ENCODE data around the gene ITPK1. TPM values are rescaled to one million over a fixed set of nuclear protein-coding genes. Genes with fewer than 3 reads are reported as not detected.

Gene ITPK1
- total and polyA plus RNA-seq, 12 donors = 47.1 to 152 (median 92.7) TPM

GRCh38 chr14:93012951-93013719, 102.6 kb downstream of the ITPK1 start:
- ATAC-seq (peak in 2 of 8 donors; percentile 15 to 28), DNase-seq (no peak)
- Histone ChIP-seq H3K36me3 (peaks cover 0 to 24% (median 0%) of the 10 kb centered on the region in 9 donors), H3K4me3 (no peak overlapping the region), H3K27ac (peak overlapping the region in 6 of 10 donors; percentile 2 to 58 (median 31)), H3K27me3 (no peaks in the 10 kb centered on the region), H3K9me3 (no peaks in the 10 kb centered on the region), H3K4me1 (peaks cover 48 to 100% (median 95%) of the 10 kb centered on the region in 9 donors)
- intact Hi-C loops (cut with DNase I) = loop anchor here in 1 of 10 donors (10.0 kb wide), 1 partner anchor 102 kb away; the partner anchor contains the start of gene ITPK1
- TF ChIP-seq, protein P1, sequence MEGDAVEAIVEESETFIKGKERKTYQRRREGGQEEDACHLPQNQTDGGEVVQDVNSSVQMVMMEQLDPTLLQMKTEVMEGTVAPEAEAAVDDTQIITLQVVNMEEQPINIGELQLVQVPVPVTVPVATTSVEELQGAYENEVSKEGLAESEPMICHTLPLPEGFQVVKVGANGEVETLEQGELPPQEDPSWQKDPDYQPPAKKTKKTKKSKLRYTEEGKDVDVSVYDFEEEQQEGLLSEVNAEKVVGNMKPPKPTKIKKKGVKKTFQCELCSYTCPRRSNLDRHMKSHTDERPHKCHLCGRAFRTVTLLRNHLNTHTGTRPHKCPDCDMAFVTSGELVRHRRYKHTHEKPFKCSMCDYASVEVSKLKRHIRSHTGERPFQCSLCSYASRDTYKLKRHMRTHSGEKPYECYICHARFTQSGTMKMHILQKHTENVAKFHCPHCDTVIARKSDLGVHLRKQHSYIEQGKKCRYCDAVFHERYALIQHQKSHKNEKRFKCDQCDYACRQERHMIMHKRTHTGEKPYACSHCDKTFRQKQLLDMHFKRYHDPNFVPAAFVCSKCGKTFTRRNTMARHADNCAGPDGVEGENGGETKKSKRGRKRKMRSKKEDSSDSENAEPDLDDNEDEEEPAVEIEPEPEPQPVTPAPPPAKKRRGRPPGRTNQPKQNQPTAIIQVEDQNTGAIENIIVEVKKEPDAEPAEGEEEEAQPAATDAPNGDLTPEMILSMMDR (IDR thresholded peaks at IDR 0.05) = no peak
- WGBS, 2 donors = 69 to 80% methylated on average over 10 of the region's 10 CpGs

DNA sequence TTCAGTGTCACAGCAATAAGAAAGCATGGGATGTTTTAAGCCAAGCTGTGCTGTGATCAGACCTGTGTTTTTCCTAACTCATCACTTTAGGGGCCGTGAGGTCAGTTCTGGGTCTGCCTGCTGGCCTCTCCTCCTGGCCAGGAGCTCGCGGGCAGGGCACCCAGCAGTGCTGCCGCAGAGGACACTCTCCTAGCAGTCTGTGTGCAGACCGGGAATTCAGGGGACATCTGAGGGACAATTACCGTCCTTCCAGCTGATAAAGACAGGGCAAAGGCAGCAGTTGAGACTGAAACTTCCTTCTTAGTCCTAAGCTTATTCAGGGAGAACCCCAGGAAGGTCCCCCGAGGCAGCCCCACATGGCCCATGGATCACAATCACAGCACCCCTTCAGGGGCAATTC, 103.2 kb downstream of the ITPK1 start:
- TF ChIP-seq, protein P1 (IDR thresholded peaks at IDR 0.05) = no peak
- H3K9me3 ChIP-seq = no peaks in the 10 kb centered on the region
- peak overlapping the region in 4 of 10 donors; percentile 2 to 54 (median 28) for H3K27ac ChIP-seq
- peaks cover 0 to 24% (median 0%) of the 10 kb centered on the region in 9 donors for H3K36me3 ChIP-seq
- H3K4me1 ChIP-seq = peaks cover 52 to 100% (median 95%) of the 10 kb centered on the region in 9 donors
- intact Hi-C loops (cut with DNase I) = loop anchor here in 1 of 10 donors (10.0 kb wide), 1 partner anchor 102 kb away; the partner anchor contains the start of gene ITPK1
- H3K27me3 ChIP-seq = no peaks in the 10 kb centered on the region
- 72 to 87% methylated on average over 7 of the region's 7 CpGs for WGBS, 2 donors
- no peak for DNase-seq
- H3K4me3 ChIP-seq = no peak overlapping the region
- no peak for ATAC-seq

GRCh38 chr14:93011650-93012325, 103.9 kb downstream of the ITPK1 start:
- Histone ChIP-seq H3K9me3 (no peaks in the 10 kb centered on the region), H3K4me1 (peaks cover 53 to 100% (median 95%) of the 10 kb centered on the region in 9 donors), H3K27me3 (no peaks in the 10 kb centered on the region), H3K27ac (no peak overlapping the region), H3K4me3 (no peak overlapping the region), H3K36me3 (peaks cover 0 to 24% (median 0%) of the 10 kb centered on the region in 9 donors)
- DNase-seq = no peak
- ATAC-seq = no peak
- TF ChIP-seq, protein P1 (IDR thresholded peaks at IDR 0.05) = no peak
- WGBS, 2 donors = 82 to 83% methylated on average over 22 of the region's 22 CpGs
- intact Hi-C loops (cut with DNase I) = loop anchor here in 1 of 10 donors (10.0 kb wide), 1 partner anchor 103 kb away; the partner anchor contains the start of gene ITPK1

GRCh38 chr14:93011141-93011529, 104.6 kb downstream of the ITPK1 start:
- H3K27me3 ChIP-seq = no peaks in the 10 kb centered on the region
- no peak overlapping the region for H3K4me3 ChIP-seq
- H3K4me1 ChIP-seq = peaks cover 52 to 100% (median 97%) of the 10 kb centered on the region in 9 donors
- WGBS, 2 donors = 77 to 81% methylated on average over 10 of the region's 10 CpGs
- DNase-seq (no peak), ATAC-seq (no peak)
- H3K36me3 ChIP-seq = peaks cover 0 to 21% (median 0%) of the 10 kb centered on the region in 9 donors
- intact Hi-C loops (cut with DNase I) = loop anchor here in 1 of 10 donors (10.0 kb wide), 1 partner anchor 104 kb away; the partner anchor contains the start of gene ITPK1
- H3K27ac ChIP-seq = peak overlapping the region in 1 of 10 donors; percentile 64
- TF ChIP-seq, protein P1 (IDR thresholded peaks at IDR 0.05) = no peak
- H3K9me3 ChIP-seq = no peaks in the 10 kb centered on the region

Data from heart right ventricle (tissue), 16 donors.